MM.1S (cell line): Measurements from ENCODE around the gene AZU1.

ENCODE experiments used
- DNase-seq: peaks from one replicate; pipeline ENCODE4 v3.0.0-alpha.2; 2015
- H2AFZ ChIP-seq: fragments of 300-600 bp; sonication (generic); 2 replicates; pipeline ENCODE4 v1.6.0; 2016; ENCODE audit warnings: antibody characterized with exemption, low read length
- H3F3A ChIP-seq: fragments of 300-600 bp; sonication (generic); 2 replicates; pipeline ENCODE4 v1.6.1; 2016; ENCODE audit warnings: mild to moderate bottlenecking, antibody characterized with exemption, low read length, moderate library complexity, mixed read lengths; ENCODE audit not compliant: insufficient read depth
- H3K27ac ChIP-seq: fragments of 300-600 bp; sonication (generic); 2 replicates; pipeline ENCODE4 v1.5.1; 2016; ENCODE audit warnings: mild to moderate bottlenecking, low read length
- H3K27me3 ChIP-seq: fragments of 300-600 bp; sonication (generic); replicated peaks from 2 replicates; pipeline ENCODE4 v1.6.0; 2016; ENCODE audit warnings: low read length; ENCODE audit not compliant: insufficient read depth
- H3K36me3 ChIP-seq: fragments of 300-600 bp; sonication (generic); replicated peaks from 2 replicates; pipeline ENCODE4 v1.6.1; 2016; ENCODE audit warnings: mild to moderate bottlenecking, low read length, mixed read lengths; ENCODE audit not compliant: insufficient read depth
- H3K4me1 ChIP-seq: fragments of 300-600 bp; sonication (generic); 2 replicates; pipeline ENCODE4 v1.6.1; 2016; ENCODE audit warnings: low read length, mixed read lengths
- H3K4me2 ChIP-seq: fragments of 300-600 bp; sonication (generic); 2 replicates; pipeline ENCODE4 v1.6.0; 2016; ENCODE audit warnings: low read depth, low read length
- H3K4me3 ChIP-seq: fragments of 300-600 bp; sonication (generic); 2 replicates; pipeline ENCODE4 v1.5.1; 2016; ENCODE audit warnings: low read length, mixed read lengths
- H3K79me2 ChIP-seq: fragments of 300-600 bp; sonication (generic); 2 replicates; pipeline ENCODE4 v1.6.1; 2016; ENCODE audit warnings: mixed run types, low read length, mixed read lengths
- H3K9ac ChIP-seq: fragments of 300-600 bp; sonication (generic); 2 replicates; pipeline ENCODE4 v1.6.1; 2016; ENCODE audit warnings: low read length, mixed read lengths
- H3K9me2 ChIP-seq: fragments of 300-600 bp; sonication (generic); replicated peaks from 2 replicates; pipeline ENCODE4 v1.6.1; 2016; ENCODE audit warnings: mild to moderate bottlenecking, low read length, mixed read lengths; ENCODE audit not compliant: insufficient read depth
- H3K9me3 ChIP-seq: fragments of 300-600 bp; sonication (generic); replicated peaks from 2 replicates; pipeline ENCODE4 v1.6.1; 2016; ENCODE audit warnings: mild to moderate bottlenecking, low read length, mixed read lengths; ENCODE audit not compliant: insufficient read depth
- H4K20me1 ChIP-seq: fragments of 300-600 bp; sonication (generic); 2 replicates; pipeline ENCODE4 v1.6.1; 2016; ENCODE audit warnings: mild to moderate bottlenecking, low read length, moderate library complexity, mixed read lengths; ENCODE audit not compliant: insufficient read depth
- CTCF ChIP-seq: fragments of 300-600 bp; sonication (generic); IDR thresholded peaks from 2 replicates; pipeline ENCODE4 v1.5.1; 2016; ENCODE audit warnings: antibody characterized with exemption, low read length, mixed read lengths
- EZH2 ChIP-seq: fragments of 300-600 bp; sonication (generic); optimal IDR thresholded peaks from 2 replicates; pipeline ENCODE3; 2017; ENCODE audit warnings: low read depth, mild to moderate bottlenecking, antibody characterized with exemption, low read length, mixed read lengths
- EZH2phosphoT487 ChIP-seq: fragments of 300-600 bp; sonication (generic); IDR thresholded peaks from 2 replicates; pipeline ENCODE4 v1.6.1; 2018; ENCODE audit warnings: antibody characterized with exemption, low read length

AZU1 gene

GRCh38 chr19:812747-813218 lies 14.9 kb upstream of the AZU1 start:
- H3F3A ChIP-seq = peaks cover 23% of the 10 kb centered on the region
- no peaks in the 10 kb centered on the region for H3K27me3 ChIP-seq
- H4K20me1 ChIP-seq = peaks cover 4% of the 10 kb centered on the region; the same call in 1 of the 2 replicates
- no peak for DNase-seq
- no peak overlapping the region for H3K27ac ChIP-seq
- no peaks in the 10 kb centered on the region for H3K9me3 ChIP-seq
- no peak overlapping the region for H3K4me3 ChIP-seq
- peaks cover 39% of the 10 kb centered on the region for H3K36me3 ChIP-seq
- H3K4me2 ChIP-seq = no peak overlapping the region
- H3K9ac ChIP-seq = no peak overlapping the region
- TF ChIP-seq EZH2 = no peak
- no peak overlapping the region for H2AFZ ChIP-seq
- no peaks in the 10 kb centered on the region for H3K4me1 ChIP-seq
- no peaks in the 10 kb centered on the region for H3K9me2 ChIP-seq
- H3K79me2 ChIP-seq = peaks cover 28% of the 10 kb centered on the region

DNA sequence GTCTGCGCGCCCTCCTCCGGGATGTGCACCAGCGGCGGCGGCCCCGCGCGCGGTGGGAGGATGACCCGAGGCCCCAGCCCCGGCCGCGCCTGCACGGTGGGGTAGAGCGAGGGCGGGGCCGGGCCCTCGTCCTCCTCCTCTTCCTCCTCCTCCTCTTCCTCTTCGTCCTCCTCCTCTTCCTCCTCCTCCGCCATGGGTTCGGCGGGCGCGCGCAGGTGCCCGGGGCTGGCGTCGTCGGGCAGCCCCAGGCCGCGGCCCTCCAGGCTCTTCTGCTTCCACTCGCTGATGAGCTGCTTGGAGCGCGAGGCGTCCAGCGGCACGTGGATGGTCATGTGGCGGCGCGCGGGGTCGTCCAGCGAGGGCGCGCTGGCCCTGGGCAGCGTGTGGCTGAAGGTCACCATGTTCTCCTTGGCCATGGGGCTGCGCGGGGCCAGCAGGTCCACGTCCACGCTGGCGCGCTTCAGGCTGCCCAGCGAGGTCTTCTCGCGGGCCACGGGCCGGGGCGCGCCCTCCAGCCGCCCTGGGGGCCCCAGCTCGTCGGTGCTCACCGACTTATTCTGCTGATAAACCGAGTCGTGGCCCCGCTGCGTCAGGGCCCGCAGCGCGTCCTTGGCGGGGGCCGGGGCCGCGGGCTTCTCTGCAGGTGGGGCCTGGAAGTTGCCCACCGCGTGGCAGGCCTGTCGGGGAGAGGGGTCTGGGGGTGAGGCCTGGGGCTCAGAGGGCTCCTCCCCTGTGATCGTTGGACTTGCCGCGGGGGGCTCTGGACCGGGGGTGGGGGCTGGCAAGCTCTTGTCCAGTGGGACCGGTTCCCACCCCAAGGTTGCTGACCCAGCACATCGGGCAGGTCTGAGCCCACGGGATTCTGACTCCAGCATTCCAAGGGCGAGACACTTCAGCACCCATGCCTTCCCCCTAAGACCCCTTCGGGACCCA lies 14.2 kb upstream of the AZU1 start:
- H3K4me3 ChIP-seq = no peak overlapping the region
- H3K9me2 ChIP-seq = no peaks in the 10 kb centered on the region
- no peaks in the 10 kb centered on the region for H3K27me3 ChIP-seq
- H3F3A ChIP-seq = peaks cover 23% of the 10 kb centered on the region
- no peak overlapping the region for H2AFZ ChIP-seq
- DNase-seq = no peak
- H3K79me2 ChIP-seq = peaks cover 21% of the 10 kb centered on the region
- no peak overlapping the region for H3K27ac ChIP-seq
- H3K9ac ChIP-seq = no peak overlapping the region
- no peaks in the 10 kb centered on the region for H3K9me3 ChIP-seq
- H4K20me1 ChIP-seq = no peaks in the 10 kb centered on the region
- TF ChIP-seq EZH2 (no peak), EZH2phosphoT487 (no peak), CTCF (no peak)
- peaks cover 34% of the 10 kb centered on the region for H3K36me3 ChIP-seq
- no peaks in the 10 kb centered on the region for H3K4me1 ChIP-seq
- H3K4me2 ChIP-seq = no peak overlapping the region

DNA sequence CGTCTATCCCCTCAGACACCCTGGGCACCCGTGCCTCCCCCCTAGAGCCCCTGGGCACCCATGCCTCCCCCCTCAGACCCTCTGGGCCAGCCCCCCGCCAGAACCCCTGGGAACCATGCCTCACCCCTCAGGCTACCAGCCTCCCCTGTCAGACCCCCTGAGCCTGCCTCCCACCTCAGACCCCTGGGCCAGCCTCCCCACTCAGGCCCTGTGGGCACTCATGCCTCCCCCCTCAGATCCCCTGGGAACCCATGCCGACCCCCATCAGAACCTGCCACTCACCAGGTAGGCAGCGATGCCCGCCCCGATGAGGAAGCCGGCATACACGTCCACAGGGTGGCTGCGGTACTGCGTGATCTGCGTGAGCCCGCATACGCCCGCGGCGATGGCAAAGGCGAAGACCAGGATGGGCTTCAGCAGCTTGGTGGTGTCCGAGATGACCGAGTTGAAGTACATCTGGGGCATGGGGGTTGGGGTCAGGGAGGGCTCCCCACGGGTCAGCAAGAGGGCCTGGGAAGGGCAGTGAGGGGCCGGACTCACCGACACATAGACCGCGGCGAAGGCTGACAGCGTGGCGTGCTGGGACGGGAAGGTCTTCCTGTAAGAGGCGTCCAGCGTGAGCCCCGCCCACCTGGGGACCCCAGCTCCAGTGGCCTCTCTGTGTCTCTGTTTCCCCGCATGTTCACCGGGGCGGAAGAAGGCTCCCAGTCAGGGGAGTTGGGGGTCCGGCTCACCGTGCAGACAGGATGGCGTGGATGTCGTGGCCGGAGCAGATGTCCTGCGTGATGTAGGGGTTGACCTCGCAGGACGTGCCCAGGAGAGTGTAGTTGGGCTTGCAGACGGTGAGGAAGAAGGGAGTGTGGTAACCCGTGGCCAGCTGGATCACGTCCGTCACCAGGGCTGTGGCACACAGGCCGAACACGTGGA lies 13.2 kb upstream of the AZU1 start:
- H3F3A ChIP-seq = peaks cover 23% of the 10 kb centered on the region
- peaks cover 28% of the 10 kb centered on the region for H3K36me3 ChIP-seq
- no peak overlapping the region for H3K9ac ChIP-seq
- no peak overlapping the region for H3K4me3 ChIP-seq
- H2AFZ ChIP-seq = no peak overlapping the region
- H3K4me2 ChIP-seq = no peak overlapping the region
- no peak for DNase-seq
- TF ChIP-seq EZH2 (no peak), EZH2phosphoT487 (no peak), CTCF (no peak)
- H3K9me3 ChIP-seq = no peaks in the 10 kb centered on the region
- H4K20me1 ChIP-seq = no peaks in the 10 kb centered on the region
- no peak overlapping the region for H3K27ac ChIP-seq
- no peaks in the 10 kb centered on the region for H3K4me1 ChIP-seq
- peaks cover 14% of the 10 kb centered on the region for H3K79me2 ChIP-seq
- no peaks in the 10 kb centered on the region for H3K27me3 ChIP-seq
- H3K9me2 ChIP-seq = no peaks in the 10 kb centered on the region
